NCI-H345 (cell line): ENCODE measurements around the gene CXorf51A.
"Not testable (repeated sequence)": the region's sequence is repeated elsewhere in the genome, so short reads cannot be mapped to it uniquely, and the experiment has no call there.

ENCODE experiments used
- DNase-seq: peaks from one replicate; lab custom pipeline; 2025; lab: John Stamatoyannopoulos, UW

Gene CXorf51A

DNA sequence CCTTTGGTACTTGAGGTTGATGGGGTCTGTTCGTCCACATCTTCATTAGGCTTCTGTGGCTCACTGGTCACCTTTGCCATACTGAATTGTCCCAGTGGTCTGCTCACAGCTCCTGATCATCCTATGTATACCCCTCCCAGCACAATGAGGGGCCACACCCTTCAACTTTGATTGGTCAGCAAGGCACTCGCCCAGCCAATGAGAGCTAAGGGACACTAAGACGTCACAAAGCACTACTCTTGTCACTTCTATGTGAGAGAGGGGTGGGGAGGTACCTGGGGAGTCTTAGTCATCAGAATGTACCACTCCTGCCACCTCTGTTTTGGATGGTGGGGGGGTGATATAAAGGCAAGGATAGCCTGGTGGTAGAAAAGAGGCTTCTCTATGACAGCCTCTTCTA, at the start of gene CXorf51A:
Gene CXorf51A (minus strand): TSS at position 101 of the 400 bp plus-strand sequence. CDS start 21 bp downstream, at position 80.
- DNase-seq, result not testable (repeated sequence)

DNA sequence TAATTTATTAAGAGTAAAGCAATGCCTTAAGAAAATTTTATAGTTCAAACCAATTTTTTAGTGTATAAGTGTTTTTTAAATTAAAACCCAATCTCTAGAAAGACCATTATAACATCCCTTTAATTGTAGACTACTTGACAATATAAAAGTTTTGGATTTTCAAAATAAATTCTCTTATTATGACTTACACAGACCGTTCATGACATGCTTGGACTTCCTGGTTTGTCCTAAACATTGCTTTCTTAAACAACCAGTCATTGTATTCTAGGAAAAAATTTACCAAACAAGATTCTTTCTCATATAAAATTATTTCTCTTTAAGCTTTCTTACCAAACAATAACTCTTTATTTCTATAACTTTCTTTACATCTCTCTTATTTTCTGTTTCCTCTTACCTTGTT, 49.0 kb upstream of the CXorf51A start:
- no peak for DNase-seq

DNA sequence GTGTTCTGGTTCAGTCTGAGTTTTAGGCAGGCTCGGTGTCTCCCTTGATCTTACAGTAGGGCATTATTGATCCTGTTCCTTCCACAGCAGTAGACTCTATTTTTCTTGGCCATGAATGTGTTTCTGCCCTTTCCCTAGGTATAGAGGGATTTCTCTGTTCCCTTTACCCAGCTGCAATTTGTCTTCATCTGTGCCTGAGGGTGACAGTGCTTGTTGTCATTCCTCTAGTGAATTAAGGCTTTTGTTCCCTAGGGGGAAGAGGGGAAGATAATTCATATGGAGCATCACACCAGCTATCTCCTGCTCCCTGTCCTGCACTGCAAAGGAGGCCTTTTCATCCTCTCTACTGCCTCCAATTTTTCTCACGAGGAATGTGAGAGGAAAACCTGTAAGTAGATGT, 39.7 kb upstream of the CXorf51A start:
- DNase-seq, result no peak

DNA sequence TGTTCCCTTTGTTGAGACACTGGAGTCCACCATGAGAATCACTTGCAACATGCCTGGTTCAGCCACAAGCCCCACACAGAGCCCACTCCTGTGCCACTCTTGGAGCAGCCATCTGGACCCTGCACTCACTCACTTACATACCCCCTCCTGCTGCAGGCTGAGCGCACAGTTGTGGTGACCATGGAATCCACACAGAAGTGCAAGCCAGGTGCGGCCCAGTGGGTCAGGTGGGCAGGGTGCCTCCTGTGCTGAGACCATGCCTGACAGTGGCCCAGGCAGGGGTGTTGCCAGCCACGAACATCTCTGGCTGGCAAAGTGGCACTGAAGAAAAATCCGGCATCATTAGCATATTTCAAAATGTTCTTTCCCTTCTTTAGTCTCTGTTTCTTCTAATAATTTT, 17.4 kb upstream of the CXorf51A start:
- no peak for DNase-seq

DNA sequence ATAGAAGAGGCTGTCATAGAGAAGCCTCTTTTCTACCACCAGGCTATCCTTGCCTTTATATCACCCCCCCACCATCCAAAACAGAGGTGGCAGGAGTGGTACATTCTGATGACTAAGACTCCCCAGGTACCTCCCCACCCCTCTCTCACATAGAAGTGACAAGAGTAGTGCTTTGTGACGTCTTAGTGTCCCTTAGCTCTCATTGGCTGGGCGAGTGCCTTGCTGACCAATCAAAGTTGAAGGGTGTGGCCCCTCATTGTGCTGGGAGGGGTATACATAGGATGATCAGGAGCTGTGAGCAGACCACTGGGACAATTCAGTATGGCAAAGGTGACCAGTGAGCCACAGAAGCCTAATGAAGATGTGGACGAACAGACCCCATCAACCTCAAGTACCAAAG, 5.1 kb downstream of the CXorf51A start, which contains the start of gene CXorf51B:
Gene CXorf51B (plus strand): TSS at position 301 of the 400 bp plus-strand sequence. CDS start 21 bp downstream, at position 322.
- not testable (repeated sequence) for DNase-seq
